H7 (cell line): ENCODE data around the gene POU3F2. TPM values are rescaled to one million over a fixed set of nuclear protein-coding genes. Genes with fewer than 3 reads are reported as not detected.

Source experiments
- DNase-seq: peaks from one replicate; pipeline ENCODE4 v3.0.0; 2012
- H3K27me3 ChIP-seq: 2 replicates; pipeline ENCODE4 v1.6.0; 2011; ENCODE audit warnings: mild to moderate bottlenecking, low read length; ENCODE audit not compliant: control insufficient read depth, insufficient read depth
- H3K36me3 ChIP-seq: replicated peaks from 2 replicates; pipeline ENCODE4 v1.5.1; 2011; ENCODE audit warnings: low read length; ENCODE audit not compliant: control insufficient read depth, insufficient read depth
- H3K4me3 ChIP-seq: 2 replicates; pipeline ENCODE4 v1.5.1; 2011; ENCODE audit warnings: low read depth, mild to moderate bottlenecking, control low read depth, low read length, moderate library complexity; ENCODE audit not compliant: insufficient read depth
- total RNA-seq: library from RNA; depleted of rRNA; stranded (reverse); fragments of >200 nt; shearing (Covaris generic); gene quantifications from 2 replicates; pipeline ENCODE4 v1.2.3, GENCODE V29; 2014

POU3F2 gene
- total RNA-seq, 1 experiment from 2014 or later = 0.03 TPM

DNA sequence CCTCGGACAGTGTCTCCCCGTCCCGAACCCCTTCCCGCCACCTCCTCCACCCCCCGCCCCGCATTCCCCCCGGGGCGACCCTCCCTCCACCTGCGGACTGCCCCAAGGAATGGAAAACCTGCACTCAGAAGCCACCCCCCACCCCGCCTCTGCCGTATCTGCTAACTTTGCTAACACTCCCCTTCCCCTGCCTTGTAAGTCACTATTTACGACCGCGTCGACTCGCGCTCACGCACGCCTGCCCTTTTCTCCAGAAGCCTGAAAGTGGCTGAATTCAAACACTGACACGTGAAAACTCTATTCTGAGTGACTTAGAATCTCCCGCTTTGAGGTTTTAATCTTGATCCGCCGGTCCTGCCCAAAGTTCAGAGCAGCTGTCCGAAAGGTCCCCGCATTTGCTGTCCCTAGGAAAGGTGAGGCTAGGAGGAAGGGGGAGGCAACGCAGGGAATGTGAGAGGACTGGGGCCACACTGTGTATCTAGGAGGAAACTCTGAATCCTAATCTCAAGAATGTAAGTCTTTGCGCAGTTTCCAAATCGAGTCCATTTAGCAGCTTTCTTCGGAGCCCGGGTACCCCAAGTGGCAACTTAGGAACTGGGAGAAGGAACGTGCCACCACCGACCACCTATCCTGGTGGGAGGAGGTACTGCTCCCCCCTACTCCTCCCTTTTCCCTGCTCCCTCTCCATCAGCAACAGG lies 9.3 kb upstream of the POU3F2 start:
- peak; percentile 78 for DNase-seq
- H3K4me3 ChIP-seq = peak overlapping the region; percentile 52

DNA sequence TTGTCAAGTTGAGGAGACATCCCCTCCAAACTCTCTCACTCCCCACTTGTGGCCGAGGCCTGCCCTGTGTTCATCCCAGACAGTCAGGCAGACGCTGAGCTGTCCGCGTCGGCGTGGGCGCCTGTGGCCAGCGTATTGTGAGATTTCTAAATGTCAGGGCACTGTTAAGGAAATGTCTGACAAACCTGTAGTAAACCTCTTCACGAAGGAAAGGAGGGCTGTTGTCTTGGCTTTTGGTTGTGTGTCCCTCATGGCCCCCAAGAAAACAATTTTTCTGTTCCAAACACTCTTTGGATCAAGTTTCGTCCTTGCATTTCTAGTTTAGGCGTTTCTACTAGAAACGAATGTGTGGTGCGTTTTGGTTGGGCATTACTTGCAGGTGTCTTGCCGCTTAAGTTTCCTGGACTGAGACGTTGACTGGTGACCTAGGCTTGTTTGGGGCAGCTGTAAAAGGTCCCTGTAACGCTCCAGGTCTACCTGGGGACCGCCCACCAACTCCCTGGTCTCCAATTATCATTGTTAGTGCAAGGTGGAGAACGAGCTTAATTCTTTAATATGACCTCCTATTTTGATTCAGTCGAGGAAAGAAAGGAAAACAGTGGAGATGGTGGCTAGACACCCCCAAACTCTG lies 8.7 kb upstream of the POU3F2 start:
- Histone ChIP-seq H3K4me3 (peak overlapping the region; percentile 52; the same call in 1 of the 2 replicates), H3K27me3 (peaks cover 84% of the 10 kb centered on the region), H3K36me3 (no peaks in the 10 kb centered on the region)
- no peak for DNase-seq

More for the DNA sequence above, 9.3 kb upstream of the POU3F2 start:
- Histone ChIP-seq H3K36me3 (no peaks in the 10 kb centered on the region), H3K27me3 (peaks cover 77% of the 10 kb centered on the region)

DNA sequence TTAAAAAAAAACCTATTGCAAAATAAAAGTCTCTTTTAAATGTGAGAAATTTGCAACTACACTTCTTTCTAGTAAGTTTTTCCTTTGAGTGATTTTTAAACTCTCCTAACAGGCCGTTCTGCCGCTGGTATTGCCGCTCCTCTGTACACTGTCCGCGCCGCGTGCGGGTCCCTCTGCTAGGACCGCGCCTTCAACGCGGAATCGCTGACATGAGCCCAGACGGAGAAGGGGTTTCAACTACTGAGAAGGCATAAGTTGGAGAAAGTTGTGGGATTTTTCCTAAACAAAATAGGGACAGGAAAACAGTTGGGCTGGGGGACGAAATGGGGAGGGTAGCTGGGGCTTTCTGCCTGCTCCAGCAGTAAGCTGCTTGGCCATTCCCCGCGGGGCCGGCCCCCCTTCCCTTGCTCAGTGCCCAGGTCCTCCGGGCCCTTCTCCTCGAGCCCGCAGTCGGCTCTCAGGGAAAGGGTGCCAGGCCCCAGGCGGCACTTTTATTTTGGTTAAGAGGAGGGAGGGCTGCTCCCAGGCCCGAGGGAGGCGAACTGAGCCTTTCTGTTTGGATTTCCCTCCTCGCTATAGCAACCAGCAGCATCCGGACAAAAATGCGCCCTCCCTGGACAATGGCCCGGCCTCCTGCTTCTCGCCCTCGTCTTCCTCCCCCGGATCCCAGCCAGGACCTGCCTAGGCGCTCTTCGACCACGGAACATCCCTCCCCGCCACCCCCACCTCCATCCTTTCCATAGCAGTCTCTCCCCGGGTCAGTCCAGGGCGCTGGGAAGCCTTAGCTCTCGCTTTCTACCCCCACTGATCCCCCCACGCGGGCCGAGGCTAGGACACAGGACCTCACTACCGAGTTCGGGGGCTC lies 6.8 kb upstream of the POU3F2 start:
- peak; percentile 88 for DNase-seq
- Histone ChIP-seq H3K36me3 (no peaks in the 10 kb centered on the region), H3K4me3 (peak overlapping the region; percentile 29; the same call in 1 of the 2 replicates), H3K27me3 (peaks cover 97% of the 10 kb centered on the region)

DNA sequence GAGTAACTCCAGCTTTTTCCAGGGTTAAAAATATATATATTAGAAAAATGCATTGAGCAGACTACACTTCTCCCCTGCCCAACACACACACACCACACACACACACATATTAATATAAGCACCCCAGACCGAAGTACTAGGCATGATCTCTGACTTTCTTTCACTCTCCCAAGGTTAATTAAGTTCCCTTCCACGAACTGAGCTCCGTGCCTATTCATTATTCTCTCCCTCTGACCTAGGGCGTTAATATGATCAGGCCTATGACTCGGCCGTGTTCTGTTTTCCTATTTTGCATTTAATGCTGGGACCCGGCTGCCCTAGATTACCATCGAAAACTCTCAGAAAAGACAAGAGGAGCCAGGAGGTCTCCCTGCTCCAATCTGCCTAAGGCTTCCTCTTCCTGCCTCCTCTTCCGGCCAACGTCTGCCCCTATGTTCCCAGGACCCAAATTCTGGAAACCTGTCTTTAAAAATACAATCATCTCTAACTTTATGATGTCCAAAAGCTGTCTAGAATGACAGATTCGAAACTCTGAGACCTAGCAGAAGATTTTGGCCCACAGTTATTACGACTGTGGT lies 6.1 kb upstream of the POU3F2 start:
- H3K27me3 ChIP-seq = peaks cover 98% of the 10 kb centered on the region
- H3K4me3 ChIP-seq = peak overlapping the region; percentile 29; the same call in 1 of the 2 replicates
- H3K36me3 ChIP-seq = no peaks in the 10 kb centered on the region
- DNase-seq = peak; percentile 63

DNA sequence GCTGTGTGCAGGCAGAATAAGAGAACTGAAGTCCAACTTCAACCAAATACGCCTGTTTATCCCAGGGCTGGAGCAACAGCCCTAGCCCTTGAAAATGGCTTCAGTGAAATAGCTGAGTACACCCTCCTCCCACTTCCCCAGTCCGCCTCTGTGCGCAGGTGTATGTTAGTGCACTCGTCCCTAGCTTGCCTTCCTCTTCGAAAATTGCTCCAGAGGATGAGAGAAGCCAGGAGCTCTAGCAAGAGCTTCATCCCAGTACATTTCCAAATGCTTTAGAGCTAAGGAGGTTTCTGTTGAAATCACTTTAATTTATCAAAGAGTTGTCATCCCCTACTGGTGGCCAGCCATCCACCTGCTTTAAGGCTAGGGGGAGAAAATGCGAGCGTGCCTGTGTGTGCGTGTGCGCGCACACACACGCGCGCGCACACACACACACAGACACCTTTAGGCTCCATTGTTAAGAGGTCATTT lies 5.4 kb upstream of the POU3F2 start:
- Histone ChIP-seq H3K4me3 (no peak overlapping the region; the same call in 1 of the 2 replicates), H3K27me3 (peaks cover 99% of the 10 kb centered on the region), H3K36me3 (no peaks in the 10 kb centered on the region)
- peak; percentile 75 for DNase-seq

DNA sequence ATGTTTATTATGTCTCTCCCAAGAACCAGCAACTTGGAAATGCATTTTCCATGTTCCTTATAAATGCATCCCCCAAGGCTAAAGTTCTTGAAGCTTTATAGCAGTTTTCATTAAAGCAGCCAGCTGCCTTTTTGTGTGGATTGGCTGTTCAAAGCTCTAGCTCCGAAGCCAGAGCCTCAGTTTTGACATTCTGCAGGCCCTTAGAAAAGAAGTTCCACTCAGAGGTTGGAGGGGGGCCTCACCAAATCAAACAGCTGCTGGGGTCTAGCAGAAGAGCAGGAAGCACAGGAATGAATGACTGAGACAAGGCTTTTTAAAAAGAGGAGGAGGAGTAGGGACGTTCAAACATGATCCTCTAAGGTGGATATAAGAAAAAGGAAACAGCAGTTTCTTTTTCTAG lies 4.2 kb upstream of the POU3F2 start:
- DNase-seq = no peak
- H3K36me3 ChIP-seq = no peaks in the 10 kb centered on the region
- H3K27me3 ChIP-seq = peaks cover 94% of the 10 kb centered on the region
- H3K4me3 ChIP-seq = no peak overlapping the region

DNA sequence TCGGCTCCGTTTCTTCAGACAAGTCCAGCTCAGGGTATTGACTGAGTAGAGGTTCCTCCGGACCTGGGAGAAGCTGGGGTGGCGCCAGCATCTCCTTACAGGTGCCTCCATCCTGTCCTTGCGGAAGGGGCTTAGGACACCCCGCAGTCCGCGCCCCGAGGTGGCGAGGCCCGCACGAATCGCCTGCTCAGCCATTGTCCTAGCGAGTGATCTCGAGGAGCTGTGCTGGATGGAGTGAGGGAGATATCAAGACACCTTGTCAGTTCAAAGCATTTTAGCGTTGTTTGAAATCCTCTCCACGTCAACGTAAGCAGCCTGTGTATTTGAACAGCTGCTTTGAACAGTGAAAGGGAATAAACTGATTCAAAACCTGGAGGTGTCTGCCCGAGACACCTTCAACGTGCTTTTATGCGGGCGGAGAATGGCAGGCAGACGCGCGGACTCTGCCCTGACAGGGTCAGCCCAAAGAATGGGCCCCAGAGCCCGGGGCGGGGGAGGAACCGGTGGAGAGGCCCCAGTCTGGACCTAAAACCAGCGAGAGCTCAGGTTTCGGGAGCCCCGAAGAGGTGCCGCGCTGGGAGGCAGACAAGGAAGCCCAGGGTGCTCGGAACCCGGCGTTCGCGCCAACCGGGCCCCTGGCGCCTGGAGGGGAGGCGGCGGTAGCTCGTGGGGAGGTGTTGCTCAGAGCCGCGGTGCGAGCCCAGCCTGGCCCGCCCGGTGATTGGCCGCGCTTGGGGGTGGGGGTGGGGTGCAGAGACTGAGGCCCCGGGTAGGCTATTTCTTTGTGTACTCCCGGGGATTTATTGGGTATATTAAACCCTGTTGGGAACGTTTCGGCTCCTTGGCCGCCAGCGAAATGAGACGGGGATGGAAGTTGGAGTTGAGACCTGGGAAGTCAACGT lies 3.1 kb upstream of the POU3F2 start:
- peaks cover 94% of the 10 kb centered on the region for H3K27me3 ChIP-seq
- peak overlapping the region; percentile 33; the same call in 1 of the 2 replicates for H3K4me3 ChIP-seq
- peak; percentile 89 for DNase-seq
- no peaks in the 10 kb centered on the region for H3K36me3 ChIP-seq

DNA sequence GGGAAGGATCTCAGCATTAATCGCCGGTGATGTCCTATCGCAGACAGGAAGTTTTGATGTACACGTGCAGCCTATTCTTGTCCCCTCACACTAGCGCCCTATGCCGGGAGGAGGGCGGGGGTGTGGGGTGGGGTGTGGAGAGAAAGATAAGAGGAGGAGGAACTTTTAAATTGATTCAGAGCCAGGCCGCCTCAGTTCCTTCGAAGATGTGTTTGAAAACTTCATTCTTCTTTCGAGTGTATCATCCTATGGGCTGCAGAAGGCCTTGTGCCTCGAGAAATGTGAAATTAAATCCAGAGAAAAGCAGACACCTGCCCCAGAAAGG lies 2.5 kb upstream of the POU3F2 start:
- Histone ChIP-seq H3K4me3 (no peak overlapping the region; the same call in 1 of the 2 replicates), H3K27me3 (peaks cover 94% of the 10 kb centered on the region), H3K36me3 (no peaks in the 10 kb centered on the region)
- DNase-seq = no peak

DNA sequence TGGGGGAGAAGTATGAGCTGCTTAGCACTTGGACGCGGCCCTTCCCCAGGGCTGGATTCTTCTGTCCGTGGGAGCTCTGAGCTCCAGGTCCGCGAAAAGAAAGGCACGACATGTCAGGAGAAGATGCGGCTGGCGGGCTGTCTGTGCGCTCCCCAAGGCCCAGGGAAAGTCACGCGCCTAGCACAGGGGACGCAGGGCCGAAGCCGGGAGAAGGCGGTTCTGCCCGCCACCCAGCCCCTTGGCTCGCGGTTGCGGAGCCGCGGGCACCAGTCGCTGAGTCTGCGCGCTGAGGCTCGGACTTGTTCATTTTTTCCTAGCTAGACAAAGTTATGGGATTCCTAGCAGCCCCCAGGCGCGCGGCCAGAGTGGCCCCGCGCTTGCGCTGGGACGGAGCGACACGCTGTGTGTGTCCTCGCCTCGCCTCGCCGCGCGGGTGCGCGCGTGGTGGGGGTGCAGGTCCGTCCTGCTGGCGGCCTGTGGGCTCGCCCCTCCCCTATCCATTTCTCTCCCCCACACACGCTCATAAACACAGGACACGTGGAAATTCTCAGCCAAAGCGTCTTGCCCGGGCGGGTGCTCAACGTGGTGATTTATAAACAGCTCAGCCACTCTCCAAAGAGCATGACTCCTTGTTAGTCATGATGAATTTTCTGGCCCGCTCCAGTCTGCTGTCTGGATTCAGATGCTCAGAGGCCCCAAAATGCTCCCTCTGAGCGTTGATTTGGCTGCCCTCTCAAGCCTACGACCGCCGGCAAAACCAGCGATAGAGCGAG lies 1.9 kb upstream of the POU3F2 start:
- DNase-seq = peak; percentile 81
- Histone ChIP-seq H3K4me3 (peak overlapping the region; percentile 21; the same call in 1 of the 2 replicates), H3K27me3 (peaks cover 94% of the 10 kb centered on the region), H3K36me3 (no peaks in the 10 kb centered on the region)

DNA sequence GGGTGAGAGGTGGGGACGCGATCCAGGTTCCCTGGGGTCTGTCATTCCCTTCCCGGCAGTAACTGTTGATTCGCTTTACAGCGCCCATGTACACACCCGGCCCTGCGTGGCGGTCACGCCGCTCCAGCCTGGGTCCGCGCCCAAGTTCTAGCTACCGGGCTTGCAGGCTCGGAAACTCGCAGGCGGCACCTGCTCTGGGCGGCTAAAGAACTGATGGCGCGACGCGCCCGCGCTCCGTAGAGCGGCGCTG lies 1.4 kb upstream of the POU3F2 start:
- no peaks in the 10 kb centered on the region for H3K36me3 ChIP-seq
- DNase-seq = no peak
- H3K27me3 ChIP-seq = peaks cover 94% of the 10 kb centered on the region
- 0 out of 2 replicates have a peak overlapping the region, but pooled peaks have one; percentile 6 for H3K4me3 ChIP-seq

DNA sequence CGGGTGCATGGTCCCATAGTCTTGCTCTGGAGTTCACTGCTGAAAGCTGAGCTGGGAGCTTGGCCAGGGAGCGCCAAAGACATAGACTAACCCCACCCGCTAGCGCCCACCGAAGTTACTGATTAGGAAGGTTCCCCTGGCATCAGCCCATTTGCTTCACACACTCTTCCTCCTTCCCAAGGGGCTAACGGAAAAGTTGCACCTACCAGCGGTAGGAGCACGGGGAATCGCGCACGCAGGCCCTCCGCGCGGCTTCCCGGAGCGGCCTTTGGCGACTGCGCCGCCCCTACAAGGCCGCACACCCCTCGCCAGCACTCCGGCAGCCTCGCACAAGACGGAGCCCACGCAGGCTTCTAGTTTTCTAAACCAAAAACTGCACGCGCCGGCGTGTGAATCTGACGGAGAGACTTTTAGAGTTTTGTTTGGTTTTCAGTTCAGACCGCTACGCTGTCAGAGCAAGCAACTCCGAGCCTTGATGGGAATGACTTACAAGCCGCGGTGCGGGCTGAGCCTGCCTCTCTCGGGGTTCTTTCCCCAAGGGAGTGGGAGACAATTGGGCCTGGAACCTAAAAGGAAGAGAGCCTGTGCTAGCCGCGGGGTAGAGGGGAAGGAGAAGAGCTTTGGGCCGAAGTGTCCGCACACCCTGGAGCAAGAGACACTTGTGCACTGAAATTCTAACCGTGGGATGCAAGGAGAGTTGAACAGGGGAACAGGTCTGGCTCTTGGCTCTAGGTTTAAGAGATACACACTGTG lies 891 bp upstream of the POU3F2 start:
- DNase-seq = peak; percentile 81
- H3K36me3 ChIP-seq = no peaks in the 10 kb centered on the region
- H3K27me3 ChIP-seq = peaks cover 94% of the 10 kb centered on the region

DNA sequence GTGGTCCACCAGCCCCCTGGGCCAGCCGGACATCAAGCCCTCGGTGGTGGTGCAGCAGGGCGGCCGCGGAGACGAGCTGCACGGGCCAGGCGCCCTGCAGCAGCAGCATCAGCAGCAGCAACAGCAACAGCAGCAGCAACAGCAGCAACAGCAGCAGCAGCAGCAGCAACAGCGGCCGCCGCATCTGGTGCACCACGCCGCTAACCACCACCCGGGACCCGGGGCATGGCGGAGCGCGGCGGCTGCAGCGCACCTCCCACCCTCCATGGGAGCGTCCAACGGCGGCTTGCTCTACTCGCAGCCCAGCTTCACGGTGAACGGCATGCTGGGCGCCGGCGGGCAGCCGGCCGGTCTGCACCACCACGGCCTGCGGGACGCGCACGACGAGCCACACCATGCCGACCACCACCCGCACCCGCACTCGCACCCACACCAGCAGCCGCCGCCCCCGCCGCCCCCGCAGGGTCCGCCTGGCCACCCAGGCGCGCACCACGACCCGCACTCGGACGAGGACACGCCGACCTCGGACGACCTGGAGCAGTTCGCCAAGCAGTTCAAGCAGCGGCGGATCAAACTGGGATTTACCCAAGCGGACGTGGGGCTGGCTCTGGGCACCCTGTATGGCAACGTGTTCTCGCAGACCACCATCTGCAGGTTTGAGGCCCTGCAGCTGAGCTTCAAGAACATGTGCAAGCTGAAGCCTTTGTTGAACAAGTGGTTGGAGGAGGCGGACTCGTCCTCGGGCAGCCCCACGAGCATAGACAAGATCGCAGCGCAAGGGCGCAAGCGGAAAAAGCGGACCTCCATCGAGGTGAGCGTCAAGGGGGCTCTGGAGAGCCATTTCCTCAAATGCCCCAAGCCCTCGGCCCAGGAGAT lies 1.0 kb downstream of the POU3F2 start:
- Histone ChIP-seq H3K4me3 (peak overlapping the region; percentile 32), H3K27me3 (peaks cover 94% of the 10 kb centered on the region), H3K36me3 (no peaks in the 10 kb centered on the region)
- peak; percentile 77 for DNase-seq

More for the DNA sequence above, 891 bp upstream of the POU3F2 start:
- peak overlapping the region; percentile 54 for H3K4me3 ChIP-seq
